Endometrium (tissue), 2 donors: ENCODE measurements around the gene MMP15.

Experiments
- FAIRE-seq: peaks from 2 replicates; lab custom pipeline; 2012; peaks lifted over from hg19 to GRCh38; lab: Jason Lieb, UNC
- donor health status: control.
- donor health status: control.

Gene MMP15

GRCh38 chr16:58035356-58036170 lies 10.0 kb downstream of the MMP15 start:
- no peak for FAIRE-seq

- no peak for FAIRE-seq
Measured at GRCh38 chr16:58036943-58037342, 11.4 kb downstream of the MMP15 start.

DNA sequence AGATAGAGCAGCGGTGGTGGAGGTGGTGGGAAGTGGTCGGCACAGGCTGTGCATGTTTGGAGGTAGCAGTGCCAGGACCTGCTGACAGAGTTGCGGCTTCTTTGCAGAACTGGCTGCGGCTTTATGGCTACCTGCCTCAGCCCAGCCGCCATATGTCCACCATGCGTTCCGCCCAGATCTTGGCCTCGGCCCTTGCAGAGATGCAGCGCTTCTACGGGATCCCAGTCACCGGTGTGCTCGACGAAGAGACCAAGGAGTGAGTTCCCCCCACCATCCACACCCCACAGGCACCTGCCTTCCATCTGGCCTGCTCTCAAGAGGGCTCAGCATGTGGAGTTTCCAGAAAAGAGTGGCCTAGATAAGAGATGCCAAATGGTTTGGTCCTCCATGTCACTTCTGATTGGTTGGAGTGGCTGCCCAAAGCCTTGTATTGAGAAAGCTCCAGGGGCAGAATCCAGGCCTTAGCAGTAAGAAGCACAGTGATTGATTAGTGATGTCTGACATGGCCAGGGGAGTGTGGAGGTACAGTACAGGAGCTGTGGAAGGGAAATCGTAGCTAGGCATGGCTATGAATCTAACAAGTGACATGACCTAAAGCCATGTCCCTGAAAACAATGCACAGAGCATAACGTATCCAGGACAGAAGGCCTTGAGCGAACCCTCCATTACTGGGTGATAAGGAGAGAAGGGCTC lies 12.0 kb downstream of the MMP15 start:
- FAIRE-seq = no peak

- FAIRE-seq = no peak
Measured at GRCh38 chr16:58038219-58038641, 12.7 kb downstream of the MMP15 start.

- FAIRE-seq = no peak
Measured at GRCh38 chr16:58039829-58040495, 14.4 kb downstream of the MMP15 start.

DNA sequence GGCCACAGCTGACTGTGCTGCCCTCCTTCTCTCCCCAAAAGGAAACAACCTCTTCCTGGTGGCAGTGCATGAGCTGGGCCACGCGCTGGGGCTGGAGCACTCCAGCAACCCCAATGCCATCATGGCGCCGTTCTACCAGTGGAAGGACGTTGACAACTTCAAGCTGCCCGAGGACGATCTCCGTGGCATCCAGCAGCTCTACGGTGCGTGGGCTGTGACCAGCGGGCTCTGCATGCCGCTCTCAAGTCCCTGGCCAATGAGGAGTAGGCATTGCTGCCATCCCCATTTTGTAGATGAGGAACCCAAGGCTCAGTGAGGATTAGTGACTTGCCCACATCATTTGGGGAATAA lies 14.9 kb downstream of the MMP15 start:
- no peak for FAIRE-seq

GRCh38 chr16:58040945-58041627 lies 15.5 kb downstream of the MMP15 start:
- no peak for FAIRE-seq

GRCh38 chr16:58041628-58041955 lies 16.0 kb downstream of the MMP15 start:
- no peak for FAIRE-seq

GRCh38 chr16:58042001-58042885 lies 16.7 kb downstream of the MMP15 start:
- FAIRE-seq = no peak

DNA sequence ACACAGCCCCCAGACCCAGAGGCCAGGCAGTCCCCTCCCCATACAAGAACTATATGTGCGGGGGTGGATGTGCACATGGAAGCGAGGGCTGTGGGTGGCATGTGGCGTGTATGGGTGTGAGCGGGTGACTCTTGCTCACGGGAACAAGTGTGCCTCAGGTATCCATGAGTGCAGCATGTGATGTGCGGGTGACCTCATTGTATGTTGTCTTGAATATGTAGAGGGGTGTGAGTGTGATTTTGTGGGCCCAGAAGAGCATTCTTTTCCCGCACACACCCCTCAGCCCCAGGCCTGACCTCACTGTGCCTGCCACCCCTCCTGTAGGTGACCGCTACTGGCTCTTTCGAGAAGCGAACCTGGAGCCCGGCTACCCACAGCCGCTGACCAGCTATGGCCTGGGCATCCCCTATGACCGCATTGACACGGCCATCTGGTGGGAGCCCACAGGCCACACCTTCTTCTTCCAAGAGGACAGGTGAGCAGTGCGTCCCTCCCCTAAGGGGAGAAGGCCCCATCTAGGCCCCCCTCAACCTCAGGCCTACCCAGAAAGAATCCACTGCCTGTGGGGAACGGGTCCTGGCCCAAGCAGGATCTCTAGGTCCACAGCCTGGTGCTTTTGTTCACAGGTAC lies 17.4 kb downstream of the MMP15 start:
- FAIRE-seq = no peak

DNA sequence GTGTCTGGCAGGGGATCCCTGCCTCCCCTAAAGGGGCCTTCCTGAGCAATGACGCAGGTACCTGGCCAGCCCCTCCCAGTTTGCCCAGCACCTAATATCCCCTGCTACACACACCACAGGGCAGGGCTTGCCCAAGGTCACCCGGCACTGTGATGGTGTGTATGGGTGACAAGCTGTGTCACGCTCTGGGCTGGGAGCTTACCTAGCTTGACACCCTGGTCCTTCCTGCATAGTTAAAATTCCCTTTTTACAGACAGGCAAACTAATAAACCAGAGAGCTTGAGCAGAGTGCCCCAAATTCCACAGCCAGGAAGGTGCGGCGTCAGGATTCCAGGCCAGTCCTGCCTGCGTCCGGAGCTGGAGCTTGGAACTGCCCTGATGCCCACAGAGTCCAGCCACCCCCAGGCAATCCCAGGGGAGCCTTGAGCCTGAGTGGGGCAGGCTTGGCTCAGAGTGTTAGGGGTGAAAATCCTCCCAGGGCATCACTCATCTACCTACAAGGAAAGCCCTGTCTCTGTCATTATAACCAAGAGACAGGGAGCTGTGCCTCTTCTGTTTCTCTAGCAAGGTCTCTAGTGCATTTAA lies 18.1 kb downstream of the MMP15 start:
- no peak for FAIRE-seq

GRCh38 chr16:58044266-58045019 lies 18.9 kb downstream of the MMP15 start:
- FAIRE-seq = no peak

DNA sequence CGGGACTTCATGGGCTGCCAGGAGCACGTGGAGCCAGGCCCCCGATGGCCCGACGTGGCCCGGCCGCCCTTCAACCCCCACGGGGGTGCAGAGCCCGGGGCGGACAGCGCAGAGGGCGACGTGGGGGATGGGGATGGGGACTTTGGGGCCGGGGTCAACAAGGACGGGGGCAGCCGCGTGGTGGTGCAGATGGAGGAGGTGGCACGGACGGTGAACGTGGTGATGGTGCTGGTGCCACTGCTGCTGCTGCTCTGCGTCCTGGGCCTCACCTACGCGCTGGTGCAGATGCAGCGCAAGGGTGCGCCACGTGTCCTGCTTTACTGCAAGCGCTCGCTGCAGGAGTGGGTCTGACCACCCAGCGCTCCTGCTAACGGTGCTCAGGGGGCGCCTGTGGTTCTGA lies 19.5 kb downstream of the MMP15 start:
- no peak for FAIRE-seq

GRCh38 chr16:58046054-58046881 lies 20.7 kb downstream of the MMP15 start:
- FAIRE-seq = no peak

DNA sequence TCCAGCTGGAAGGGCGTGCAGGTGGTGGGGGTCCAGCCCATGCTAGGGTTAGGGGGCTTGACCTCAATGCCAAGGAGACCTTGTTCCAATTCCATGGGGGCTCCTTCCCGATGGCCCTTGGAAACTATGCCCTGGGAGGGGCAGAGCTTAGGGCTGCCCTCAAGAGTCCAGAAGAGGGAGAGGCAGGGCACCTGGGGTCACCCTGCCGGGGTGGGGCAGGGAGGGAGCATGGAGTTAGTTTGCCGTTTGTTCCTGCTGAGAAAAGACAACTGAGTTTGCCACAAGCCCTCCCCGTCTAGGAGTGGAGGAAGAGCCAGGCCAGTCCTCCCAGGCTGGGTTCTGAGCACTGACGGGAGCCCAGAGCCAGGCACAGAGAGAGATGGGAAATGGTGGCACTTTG lies 21.4 kb downstream of the MMP15 start:
- FAIRE-seq = no peak

GRCh38 chr16:58047557-58048348 lies 22.2 kb downstream of the MMP15 start:
- FAIRE-seq = no peak

GRCh38 chr16:58048494-58049231 lies 23.1 kb downstream of the MMP15 start:
- FAIRE-seq = no peak
